ENCODE measurements around the gene MAD2L1.

- TF ChIP-seq CTCF (IDR thresholded peaks at IDR 0.05), result no peak
- TF ChIP-seq EP300 (IDR thresholded peaks at IDR 0.05), result no peak
Observed at GRCh38 chr4:120079839-120080520, 13.3 kb upstream of the MAD2L1 start.

Data from gastroesophageal sphincter (tissue), 3 donors.